KBM-7 (cell line): Measurements from ENCODE around the gene TMEM151B.

ENCODE experiments used
- DNase-seq: peaks from one replicate; pipeline ENCODE4 v3.0.0-alpha.2; 2015
- in situ Hi-C: fragments of 300-500 bp; cut with MboI; formaldehyde crosslinking; loops from 2 replicates; pipeline ENCODE4 v1.14.3; 2020; ENCODE audit warnings: low sequenced_read_pairs, low pct_unique_long_range_greater_than_20kb, mixed read lengths

Gene TMEM151B

DNA sequence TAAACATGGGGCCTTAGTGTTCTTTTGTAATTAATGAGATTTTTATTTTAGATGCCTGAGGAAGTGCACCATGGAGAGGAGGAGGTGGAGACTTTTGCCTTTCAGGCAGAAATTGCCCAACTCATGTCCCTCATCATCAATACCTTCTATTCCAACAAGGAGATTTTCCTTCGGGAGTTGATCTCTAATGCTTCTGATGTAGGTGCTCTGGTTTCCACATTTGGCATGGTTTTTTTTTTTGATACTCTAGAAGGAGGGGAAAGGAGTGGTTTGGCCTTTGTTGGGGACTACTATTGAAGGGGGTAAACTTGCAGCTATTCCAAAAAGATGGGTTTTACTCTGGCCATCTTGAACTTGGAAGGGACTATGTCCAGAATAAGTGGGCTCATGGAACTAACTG, 21.7 kb upstream of the TMEM151B start:
- in situ Hi-C loops, result no loop called here
- DNase-seq, result no peak

DNA sequence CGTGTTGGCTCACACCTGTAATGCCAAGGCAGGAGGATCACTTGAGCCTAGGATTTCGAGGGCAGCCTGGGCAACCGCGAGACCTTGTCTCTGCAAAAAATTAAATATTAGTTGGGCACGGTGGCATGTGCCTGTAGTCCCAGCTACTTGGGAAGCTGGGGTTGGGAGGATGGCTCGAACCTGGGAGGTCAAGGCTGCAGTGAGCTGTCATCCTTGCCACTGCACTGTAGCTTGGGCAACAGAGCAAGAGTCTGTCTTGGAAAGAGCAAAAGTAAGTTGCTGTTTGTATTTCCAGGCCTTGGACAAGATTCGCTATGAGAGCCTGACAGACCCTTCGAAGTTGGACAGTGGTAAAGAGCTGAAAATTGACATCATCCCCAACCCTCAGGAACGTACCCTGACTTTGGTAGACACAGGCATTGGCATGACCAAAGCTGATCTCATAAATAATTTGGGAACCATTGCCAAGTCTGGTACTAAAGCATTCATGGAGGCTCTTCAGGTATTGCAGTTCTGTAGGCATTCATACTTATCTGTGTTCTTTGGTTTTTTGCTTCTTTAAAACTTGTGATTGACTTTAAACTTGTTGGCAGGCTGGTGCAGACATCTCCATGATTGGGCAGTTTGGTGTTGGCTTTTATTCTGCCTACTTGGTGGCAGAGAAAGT, 21.0 kb upstream of the TMEM151B start:
- in situ Hi-C loops, result no loop called here

DNA sequence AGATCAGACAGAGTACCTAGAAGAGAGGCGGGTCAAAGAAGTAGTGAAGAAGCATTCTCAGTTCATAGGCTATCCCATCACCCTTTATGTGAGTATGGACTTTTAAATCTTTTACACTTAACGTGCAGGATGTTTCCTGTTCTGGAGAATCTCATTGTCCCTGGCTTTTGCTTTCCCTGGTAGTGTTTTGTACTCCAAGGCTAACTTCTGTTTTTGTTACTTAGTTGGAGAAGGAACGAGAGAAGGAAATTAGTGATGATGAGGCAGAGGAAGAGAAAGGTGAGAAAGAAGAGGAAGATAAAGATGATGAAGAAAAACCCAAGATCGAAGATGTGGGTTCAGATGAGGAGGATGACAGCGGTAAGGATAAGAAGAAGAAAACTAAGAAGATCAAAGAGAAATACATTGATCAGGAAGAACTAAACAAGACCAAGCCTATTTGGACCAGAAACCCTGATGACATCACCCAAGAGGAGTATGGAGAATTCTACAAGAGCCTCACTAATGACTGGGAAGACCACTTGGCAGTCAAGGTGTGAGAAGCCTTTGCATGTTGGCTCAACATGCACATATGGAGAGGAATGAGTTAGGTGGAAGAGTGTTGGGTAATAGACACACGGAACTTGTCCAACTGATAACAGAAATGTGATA, 20.1 kb upstream of the TMEM151B start:
- in situ Hi-C loops, result no loop called here
- DNase-seq, result no peak

More for the DNA sequence above, 21.0 kb upstream of the TMEM151B start:
- DNase-seq, result no peak

DNA sequence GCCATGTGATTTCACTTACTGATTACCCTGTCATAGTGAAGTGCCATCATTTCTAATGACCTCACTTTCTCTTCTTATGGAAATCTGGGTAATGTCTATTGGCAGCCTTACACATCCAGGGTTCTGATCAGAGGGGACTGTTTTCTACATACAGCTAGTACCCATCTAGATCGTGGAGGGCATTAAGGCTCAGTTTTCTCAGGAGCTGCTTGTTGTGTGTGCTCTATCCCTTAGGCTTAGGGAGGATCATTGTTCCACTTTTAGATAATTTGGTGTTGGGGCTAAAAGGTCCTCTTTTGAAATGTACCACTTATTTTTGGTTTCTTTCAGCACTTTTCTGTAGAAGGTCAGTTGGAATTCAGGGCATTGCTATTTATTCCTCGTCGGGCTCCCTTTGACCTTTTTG, 19.5 kb upstream of the TMEM151B start:
- in situ Hi-C loops, result no loop called here
- DNase-seq, result no peak

DNA sequence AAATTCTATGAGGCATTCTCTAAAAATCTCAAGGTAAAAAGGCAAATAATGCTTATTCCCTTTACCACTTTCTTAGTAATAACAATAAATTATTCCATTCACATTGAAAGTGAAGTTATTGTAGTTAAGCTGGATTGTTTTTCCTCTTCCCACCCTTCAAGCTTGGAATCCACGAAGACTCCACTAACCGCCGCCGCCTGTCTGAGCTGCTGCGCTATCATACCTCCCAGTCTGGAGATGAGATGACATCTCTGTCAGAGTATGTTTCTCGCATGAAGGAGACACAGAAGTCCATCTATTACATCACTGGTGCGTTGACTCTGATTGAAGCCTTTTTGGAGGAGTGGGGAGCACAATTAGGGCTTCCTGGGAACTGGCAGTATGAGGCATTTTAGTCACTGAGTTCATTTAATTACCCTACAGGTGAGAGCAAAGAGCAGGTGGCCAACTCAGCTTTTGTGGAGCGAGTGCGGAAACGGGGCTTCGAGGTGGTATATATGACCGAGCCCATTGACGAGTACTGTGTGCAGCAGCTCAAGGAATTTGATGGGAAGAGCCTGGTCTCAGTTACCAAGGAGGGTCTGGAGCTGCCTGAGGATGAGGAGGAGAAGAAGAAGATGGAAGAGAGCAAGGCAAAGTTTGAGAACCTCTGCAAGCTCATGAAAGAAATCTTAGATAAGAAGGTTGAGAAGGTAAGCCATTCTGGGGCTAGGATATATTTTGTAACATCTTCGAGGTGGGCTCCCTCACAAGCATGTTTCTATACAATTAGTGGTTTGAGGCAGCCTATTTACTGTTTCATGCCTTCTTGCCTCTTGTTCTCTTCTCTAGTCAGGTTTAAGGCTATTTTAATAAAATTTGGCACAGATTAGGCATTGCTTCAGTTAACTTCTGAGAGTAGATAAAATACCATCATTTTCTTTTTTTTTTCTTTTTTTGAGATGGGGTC, 18.4 kb upstream of the TMEM151B start:
- DNase-seq, result no peak

DNA sequence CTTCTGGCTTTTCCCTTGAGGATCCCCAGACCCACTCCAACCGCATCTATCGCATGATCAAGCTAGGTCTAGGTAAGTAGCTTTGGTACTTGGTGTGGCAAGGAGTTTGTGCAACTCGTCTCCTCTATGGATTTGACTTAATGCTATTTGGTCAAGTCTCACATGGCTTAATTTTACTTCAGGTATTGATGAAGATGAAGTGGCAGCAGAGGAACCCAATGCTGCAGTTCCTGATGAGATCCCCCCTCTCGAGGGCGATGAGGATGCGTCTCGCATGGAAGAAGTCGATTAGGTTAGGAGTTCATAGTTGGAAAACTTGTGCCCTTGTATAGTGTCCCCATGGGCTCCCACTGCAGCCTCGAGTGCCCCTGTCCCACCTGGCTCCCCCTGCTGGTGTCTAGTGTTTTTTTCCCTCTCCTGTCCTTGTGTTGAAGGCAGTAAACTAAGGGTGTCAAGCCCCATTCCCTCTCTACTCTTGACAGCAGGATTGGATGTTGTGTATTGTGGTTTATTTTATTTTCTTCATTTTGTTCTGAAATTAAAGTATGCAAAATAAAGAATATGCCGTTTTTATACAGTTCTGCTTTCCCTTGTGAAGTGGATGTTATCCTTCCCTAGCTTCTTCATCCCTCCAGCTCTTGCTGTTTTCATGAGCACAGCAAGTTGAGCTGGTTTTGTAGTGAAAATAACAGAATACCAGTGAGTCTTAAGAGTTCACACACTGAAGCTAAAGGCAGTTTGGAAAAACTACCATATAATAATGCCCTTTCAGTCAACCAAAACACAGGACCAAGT, 16.7 kb upstream of the TMEM151B start:
- DNase-seq, result peak; percentile 77
- in situ Hi-C loops, result no loop called here

More for the DNA sequence above, 18.4 kb upstream of the TMEM151B start:
- in situ Hi-C loops, result no loop called here

DNA sequence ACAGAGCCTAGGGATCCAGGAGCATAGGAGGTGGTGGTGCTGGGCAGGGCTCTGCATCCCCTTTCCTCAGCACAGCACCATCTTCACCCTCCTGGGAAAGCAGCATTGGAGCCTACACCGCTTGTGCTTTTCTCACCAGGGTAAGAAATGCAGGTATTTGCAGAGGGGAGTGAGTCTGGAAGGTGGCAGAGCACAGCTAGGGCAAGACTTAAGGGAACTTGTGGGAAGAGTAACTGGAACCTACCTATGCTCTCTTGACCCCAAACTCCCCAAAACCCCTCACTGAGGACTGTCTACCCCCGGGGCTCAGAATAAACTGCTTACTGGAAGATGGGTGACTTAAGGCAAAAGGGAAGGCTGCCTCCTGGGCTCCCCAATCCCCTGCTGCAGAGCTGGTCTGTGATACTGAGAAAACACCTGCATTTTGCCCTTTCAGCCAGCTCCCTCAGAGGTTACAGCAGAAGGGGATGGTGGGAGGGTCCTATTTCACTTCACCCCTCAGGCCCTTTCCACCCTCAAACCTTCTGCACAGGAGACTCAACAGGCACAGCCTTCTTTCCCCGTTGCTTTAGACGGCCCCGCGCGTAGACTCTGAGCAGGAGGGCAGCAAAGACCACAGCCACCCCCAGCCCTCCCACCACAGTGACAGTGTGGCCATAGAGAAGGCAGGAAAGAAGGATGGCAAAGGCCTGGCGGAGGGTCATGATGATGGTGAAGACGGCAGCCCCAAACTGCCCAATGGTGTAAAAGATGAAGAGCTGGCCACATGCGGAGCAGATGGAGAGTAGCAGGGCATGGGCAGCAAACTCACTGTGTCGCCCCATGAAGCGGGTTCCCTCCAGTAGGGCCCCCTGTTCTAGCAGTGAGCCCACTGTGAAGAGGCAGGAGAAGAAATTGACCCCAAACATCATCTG, 15.8 kb upstream of the TMEM151B start:
- DNase-seq, result peak; percentile 28
- in situ Hi-C loops, result no loop called here

DNA sequence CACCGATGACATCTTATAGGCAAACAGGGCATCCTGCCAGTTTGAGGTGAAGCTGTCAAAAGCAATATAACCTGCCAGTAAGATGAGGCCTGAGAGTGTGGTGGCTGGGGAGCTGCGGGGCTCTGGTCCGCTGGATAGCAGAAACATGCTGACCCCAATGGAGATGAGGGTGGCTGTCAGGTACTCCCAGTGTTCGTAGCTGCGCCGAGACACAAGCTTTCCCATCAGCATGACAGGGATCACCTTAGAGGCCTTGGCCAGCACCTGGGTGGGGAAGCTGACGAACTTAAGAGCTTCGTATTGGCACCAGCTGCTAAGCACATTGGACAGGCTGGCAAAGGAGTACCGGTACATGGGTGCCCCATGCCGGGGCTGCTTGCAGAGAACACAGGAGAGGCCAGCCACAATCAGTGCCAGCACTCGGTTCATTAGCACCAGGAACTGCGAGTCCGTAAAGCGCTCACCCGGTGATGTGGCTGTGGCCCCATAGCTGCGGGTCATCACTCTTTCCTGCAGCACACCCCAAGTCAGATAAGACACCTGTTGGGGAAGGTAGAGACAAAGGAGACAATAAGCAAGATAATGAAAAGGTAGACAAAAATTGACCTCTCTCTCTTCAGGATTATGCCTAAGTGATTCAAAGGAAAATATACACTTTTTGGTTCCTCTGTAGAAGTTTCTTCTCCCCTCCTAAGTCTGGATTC, 15.0 kb upstream of the TMEM151B start:
- peak; percentile 47 for DNase-seq
- in situ Hi-C loops, result no loop called here

DNA sequence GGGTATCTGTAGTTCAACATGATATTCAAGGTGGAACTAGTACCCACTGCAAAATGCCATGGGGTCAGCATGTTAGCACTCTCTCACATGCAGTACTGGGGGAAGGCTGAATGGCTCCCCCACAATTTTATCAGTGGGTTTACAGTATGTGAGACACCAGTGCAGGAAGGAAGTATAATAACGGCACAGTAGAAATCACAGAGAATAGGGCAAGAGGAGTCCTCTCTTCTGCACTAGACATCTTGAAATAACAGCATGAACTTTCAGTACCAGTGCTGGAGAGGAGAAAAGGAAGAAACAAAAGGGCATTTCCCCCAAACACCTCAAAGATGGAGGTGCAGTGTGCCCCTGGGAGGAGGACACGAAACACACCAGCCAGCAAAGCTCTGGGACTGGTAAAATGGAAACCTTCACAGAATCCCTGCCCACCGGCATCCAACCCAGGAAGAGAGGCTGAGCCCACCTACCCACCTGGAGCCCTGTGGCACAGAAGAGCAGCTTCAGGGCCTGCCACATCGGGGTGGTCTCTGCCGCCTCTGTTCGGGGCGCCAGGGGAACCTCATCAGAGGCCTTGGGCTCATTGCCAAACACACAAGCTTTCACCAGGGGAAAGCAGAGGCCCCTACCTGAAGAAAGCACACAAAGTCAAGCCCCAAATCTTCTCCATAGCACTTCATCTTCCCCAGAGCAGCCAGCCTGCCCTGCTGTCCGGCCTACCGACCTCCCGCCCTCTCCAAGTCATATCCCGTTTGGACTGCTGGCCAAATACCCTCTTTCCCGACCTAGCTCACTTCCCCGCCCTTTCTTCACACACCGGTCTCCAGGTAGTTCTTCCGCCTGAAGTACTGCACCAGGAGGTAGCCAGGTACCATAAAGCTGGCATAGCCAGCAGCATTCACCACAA, 14.1 kb upstream of the TMEM151B start:
- DNase-seq, result peak; percentile 39
- in situ Hi-C loops, result no loop called here

DNA sequence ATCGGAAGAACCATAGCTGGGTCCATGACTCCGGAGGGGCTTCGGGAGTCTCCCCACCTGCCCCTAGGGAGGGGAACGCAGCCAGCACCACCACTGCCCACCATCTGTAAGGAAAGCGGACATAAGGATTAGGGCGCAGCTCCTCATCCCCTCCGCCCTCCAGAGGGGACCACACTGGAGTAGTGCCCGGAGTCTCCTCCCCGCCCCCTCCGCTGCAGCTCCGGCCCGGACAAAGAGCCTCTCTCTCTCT, 13.6 kb upstream of the TMEM151B start:
- in situ Hi-C loops, result no loop called here
- peak; percentile 49 for DNase-seq

DNA sequence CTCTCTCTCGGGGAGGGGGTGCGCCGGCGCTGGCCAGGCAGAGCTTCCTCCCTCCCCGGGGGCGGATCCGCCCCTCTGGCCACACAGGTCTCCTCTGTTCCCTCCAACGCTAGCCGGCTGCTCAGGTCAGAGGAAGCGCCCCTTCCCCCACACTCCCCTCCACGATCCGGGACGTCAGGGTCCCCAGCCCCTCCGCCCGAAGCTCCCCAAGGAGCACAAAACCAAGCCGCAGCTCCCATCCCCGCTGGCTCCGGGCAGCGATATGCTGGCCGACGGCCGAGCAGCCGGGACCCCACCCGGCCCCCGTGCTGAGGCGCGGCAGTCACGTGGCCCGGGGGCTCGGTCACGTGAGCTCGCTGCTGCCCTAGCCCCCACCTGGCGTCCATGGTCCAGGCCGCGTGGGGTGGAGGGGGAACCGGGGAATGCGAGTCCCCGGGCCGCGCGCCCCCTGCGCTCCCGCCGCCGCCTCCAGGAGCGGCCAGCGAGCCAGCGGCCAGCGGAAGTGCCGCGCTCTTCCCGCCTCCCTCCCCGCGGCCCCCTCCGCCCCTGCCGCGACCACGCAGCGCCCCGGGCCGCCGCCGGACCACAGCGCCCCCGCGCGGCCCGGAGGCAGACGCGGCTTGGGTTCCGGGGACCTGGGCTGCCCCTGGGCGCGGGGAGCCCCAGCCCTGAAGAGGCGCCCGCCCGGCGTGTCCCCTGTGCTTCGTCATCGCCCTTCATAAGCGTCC, 13.1 kb upstream of the TMEM151B start, which contains the start of gene SLC35B2:
SLC35B2 (minus strand) TSS at position 504 of the 728 bp plus-strand sequence; CDS start at position 386, 118 bp downstream.
- in situ Hi-C loops, result no loop called here
- DNase-seq, result peak; percentile 63

DNA sequence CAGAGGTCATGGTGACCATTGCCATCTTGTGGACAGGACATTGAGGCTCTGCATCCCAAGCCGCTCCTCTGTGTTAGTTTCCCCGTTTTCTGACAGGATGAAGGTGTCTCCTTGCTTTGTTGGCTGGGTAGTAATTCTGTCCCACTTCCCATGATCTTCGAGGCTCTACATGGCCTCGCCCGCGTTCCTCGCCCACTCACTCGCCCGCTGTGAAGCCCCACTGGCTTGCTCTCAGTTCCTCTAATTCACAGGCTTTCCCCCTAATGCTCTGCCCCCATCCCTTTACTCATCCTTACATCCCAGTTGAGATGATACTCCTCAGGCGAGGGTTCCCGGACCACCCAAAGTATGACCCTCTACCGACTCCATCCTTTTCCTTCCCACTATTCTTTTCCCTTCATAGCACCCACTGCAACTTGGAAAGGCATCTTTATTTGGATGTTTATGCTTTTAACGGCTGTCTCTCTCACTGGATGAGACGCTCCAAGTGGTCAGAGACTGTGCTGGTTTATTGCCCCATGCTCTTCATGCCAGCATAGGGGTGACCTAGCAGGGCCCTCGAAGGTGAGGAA, 12.4 kb upstream of the TMEM151B start:
- in situ Hi-C loops, result no loop called here
- DNase-seq, result no peak

DNA sequence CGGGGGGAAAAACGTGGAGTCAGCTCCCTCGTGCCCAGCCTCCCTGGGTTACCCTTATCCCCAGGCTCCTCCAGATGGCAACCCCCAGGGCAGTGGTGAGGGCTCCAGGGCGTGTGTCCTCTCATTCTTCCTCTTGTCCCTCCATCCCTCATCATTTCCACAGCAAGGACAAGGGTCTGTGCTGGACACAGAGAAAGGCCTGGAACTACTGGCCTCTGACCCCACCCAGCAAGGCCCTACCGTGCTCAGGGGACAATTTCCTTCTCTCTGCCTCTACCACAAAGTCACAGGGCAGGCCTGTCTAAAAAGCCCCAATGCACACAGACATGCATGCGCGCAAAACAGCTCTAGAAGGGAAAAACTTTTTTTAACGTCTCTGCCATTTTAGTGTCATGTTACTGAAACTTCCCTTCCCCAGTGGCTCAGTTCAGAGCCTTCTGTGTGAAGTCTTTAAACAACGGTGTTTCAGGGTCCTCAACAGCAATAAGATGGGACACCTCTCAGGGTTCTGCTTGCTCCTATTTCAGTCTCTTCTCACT, 11.9 kb upstream of the TMEM151B start:
- DNase-seq, result no peak

DNA sequence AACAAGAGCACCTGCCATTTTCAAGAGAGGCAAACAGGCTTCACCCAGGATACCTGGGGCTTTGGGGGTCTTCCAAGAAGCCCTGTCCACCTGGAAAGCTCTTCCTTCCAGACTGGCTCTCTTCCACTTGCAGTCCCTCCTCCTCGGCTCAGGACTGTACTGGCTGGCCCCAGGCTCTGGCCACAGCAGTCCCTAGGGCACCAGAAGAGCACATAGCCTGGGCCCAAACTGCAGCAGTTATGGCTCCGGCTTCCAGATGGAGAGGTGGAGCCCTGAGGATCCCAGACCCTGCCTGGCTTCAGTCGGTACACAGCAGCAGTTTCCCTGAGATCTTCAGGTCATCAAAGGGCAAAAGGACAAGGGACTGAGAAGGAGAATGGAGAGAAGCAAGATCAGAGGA, 11.3 kb upstream of the TMEM151B start:
- in situ Hi-C loops, result no loop called here
- no peak for DNase-seq

More for the DNA sequence above, 11.9 kb upstream of the TMEM151B start:
- in situ Hi-C loops, result no loop called here

DNA sequence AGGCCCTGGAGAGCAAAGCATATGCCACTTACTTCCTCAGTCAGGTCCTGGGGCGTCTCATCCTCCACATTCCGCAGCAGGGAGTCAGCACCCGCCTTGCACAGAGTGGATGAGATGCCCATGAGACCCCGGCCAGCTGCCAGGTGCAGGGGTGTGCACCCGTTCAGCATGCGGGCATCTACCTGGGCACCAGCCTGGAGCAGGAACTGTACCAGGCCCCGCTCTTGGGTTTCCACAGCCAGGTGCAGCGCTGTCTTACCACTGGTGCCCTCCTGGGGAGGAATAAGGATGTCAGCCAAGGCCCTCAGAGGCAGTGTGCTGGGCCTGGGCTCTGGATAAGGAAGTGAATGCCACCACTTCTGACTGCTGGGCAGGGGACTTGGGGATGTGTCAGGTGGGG, 10.2 kb upstream of the TMEM151B start:
- no peak for DNase-seq
- in situ Hi-C loops, result no loop called here
